Stimulated activated naive CD8-positive, alpha-beta T cell treated with anti-CD3 and anti-CD28 coated beads, Interleukin-15, Interleukin-2, amounts not matched to agents 100 ng/mL and 50 ng/mL, for 24 hours (primary cell): ENCODE data around the gene PHKA2.
"Not testable (repeated sequence)": the region's sequence is repeated elsewhere in the genome, so short reads cannot be mapped to it uniquely, and the experiment has no call there.

ENCODE experiments used
- H3K27ac Mint-ChIP-seq: one replicate; pipeline ENCODE4 v1.8.0; 2021; ENCODE audit warnings: mild to moderate bottlenecking, mixed read lengths
- H3K27me3 Mint-ChIP-seq: one replicate; pipeline ENCODE4 v1.8.0; 2021; ENCODE audit warnings: mixed read lengths
- H3K36me3 Mint-ChIP-seq: one replicate; pipeline ENCODE4 v1.8.0; 2021; ENCODE audit warnings: low read depth, mixed read lengths
- H3K4me1 Mint-ChIP-seq: one replicate; pipeline ENCODE4 v1.8.0; 2021; ENCODE audit warnings: low read depth, mixed read lengths
- H3K4me3 Mint-ChIP-seq: one replicate; pipeline ENCODE4 v1.8.0; 2021; ENCODE audit warnings: mild to moderate bottlenecking, mixed read lengths
- H3K9me3 Mint-ChIP-seq: one replicate; pipeline ENCODE4 v1.8.0; 2021; ENCODE audit warnings: mixed read lengths

Gene PHKA2

DNA sequence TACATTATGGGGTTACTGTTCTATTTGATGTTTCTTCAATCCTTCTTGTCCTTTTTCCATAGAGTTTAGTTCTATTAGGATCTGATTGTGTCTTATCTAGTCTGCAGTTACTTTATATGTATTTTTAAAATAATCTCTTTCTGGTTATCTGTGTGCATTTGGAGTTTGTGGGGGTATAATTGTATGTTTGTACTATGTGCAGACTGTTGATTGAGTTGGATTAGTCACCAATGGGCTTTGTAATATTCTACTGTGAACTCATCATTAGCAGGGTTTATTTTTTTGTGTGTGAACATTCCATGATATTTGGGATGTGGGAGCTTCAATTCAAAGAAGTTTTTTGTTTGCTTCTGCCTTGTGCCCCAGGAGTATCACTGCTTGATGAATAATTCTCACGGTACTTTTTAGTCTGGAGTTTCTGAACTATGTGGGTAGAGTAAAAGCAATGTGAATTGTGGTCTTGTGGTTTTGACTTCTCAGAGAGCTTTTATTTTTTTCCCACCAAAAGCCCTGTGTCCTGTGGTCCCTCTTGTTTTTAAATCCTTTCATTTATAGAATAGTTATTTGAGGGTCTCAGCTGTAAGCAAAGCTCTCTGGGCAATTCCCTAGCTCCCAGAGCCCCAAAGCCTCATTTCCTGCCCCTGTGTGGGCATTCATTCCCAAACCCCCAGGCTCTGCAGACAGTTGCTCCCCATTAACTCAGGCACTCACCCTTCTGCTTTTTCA lies 127.8 kb downstream of the PHKA2 start:
- Mint-ChIP-seq H3K4me1 (peaks cover 28% of the 10 kb centered on the region), H3K27me3 (no peaks in the 10 kb centered on the region), H3K36me3 (no peaks in the 10 kb centered on the region), H3K9me3 (no peaks in the 10 kb centered on the region), H3K27ac (no peak overlapping the region), H3K4me3 (no peak overlapping the region)

DNA sequence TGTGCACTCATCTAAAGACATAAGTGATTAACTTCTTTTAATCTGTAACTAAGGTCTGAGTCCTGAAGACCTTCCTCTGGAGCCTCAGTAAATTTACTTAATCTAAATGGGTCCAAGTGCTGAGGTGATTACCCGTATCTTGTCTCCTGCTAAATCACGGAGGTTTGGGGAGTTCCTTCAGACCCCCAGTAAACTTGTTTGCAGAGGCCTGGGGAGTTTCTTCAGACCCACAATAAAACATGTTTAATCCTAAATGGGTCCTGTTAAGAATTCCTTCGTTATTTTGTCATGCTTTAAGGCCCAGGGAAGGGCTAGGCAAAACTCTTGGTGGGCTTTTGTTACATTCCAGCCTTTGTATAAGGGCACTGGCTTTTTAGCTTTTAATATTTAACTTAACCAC lies 136.0 kb downstream of the PHKA2 start:
- H3K27ac Mint-ChIP-seq, H3K4me1 Mint-ChIP-seq, H3K9me3 Mint-ChIP-seq, H3K36me3 Mint-ChIP-seq, H3K4me3 Mint-ChIP-seq, H3K27me3 Mint-ChIP-seq: not testable (repeated sequence)
